Epithelial cell of esophagus (primary cell): ENCODE measurements around the gene STRN.
"Not testable (repeated sequence)": the region's sequence is repeated elsewhere in the genome, so short reads cannot be mapped to it uniquely, and the experiment has no call there.

Experiments
- DNase-seq: peaks from one replicate; pipeline ENCODE4 v3.0.0; 2010; ENCODE audit warnings: low read depth
- H3K4me3 ChIP-seq: 2 replicates; pipeline ENCODE4 v1.5.1; 2011; ENCODE audit warnings: mild to moderate bottlenecking, low read length, control low read depth
- CTCF ChIP-seq: IDR thresholded peaks from 2 replicates; pipeline ENCODE4 v1.5.1; 2011; ENCODE audit warnings: low read depth, mild to moderate bottlenecking, low read length, control low read depth, inconsistent platforms; ENCODE audit not compliant: insufficient read depth; ENCODE audit errors: missing control alignments

STRN gene

GRCh38 chr2:36951574-36951973, 14.8 kb downstream of the STRN start:
- DNase-seq, result peak; percentile 89
- TF ChIP-seq CTCF, result no peak
- no peak overlapping the region for H3K4me3 ChIP-seq

GRCh38 chr2:36951027-36951518, 15.3 kb downstream of the STRN start:
- H3K4me3 ChIP-seq, result no peak overlapping the region
- TF ChIP-seq CTCF, result no peak
- DNase-seq, result no peak

GRCh38 chr2:36949845-36950244, 16.5 kb downstream of the STRN start:
- TF ChIP-seq CTCF, result no peak
- no peak overlapping the region for H3K4me3 ChIP-seq
- no peak for DNase-seq

- not testable (repeated sequence) for DNase-seq
Observed at GRCh38 chr2:36945240-36945639, 21.1 kb downstream of the STRN start.

GRCh38 chr2:36941867-36942266, 24.5 kb downstream of the STRN start:
- no peak for DNase-seq
- H3K4me3 ChIP-seq, result no peak overlapping the region

More at GRCh38 chr2:36945240-36945639, 21.1 kb downstream of the STRN start:
- H3K4me3 ChIP-seq, result not testable (repeated sequence)

GRCh38 chr2:36936526-36936925, 29.8 kb downstream of the STRN start:
- DNase-seq, H3K4me3 ChIP-seq: not testable (repeated sequence)

More at GRCh38 chr2:36941867-36942266, 24.5 kb downstream of the STRN start:
- TF ChIP-seq CTCF, result no peak

- DNase-seq, H3K4me3 ChIP-seq: not testable (repeated sequence)
Observed at GRCh38 chr2:36931688-36932087, 34.6 kb downstream of the STRN start.

GRCh38 chr2:36930787-36931410, 35.4 kb downstream of the STRN start:
- not testable (repeated sequence) for H3K4me3 ChIP-seq
- peak; percentile 71 for DNase-seq

- H3K4me3 ChIP-seq, result not testable (repeated sequence)
- peak; percentile 32 for DNase-seq
Observed at GRCh38 chr2:36926175-36927132, 39.9 kb downstream of the STRN start.

GRCh38 chr2:36922629-36923028, 43.7 kb downstream of the STRN start:
- H3K4me3 ChIP-seq, DNase-seq: not testable (repeated sequence)
